DMS53 treated with DMSO at 0.1 percent for 48 hours (cell line): ENCODE data around the gene SHISA2.
A peak's percentile ranks its signal among the peaks of the same experiment; 100 is the strongest.
"Not testable (repeated sequence)": the region's sequence is repeated elsewhere in the genome, so short reads cannot be mapped to it uniquely, and the experiment has no call there.

Experiments
- DNase-seq: peaks from one replicate; lab custom pipeline; 2025; ENCODE audit not compliant: unreplicated experiment; lab: John Stamatoyannopoulos, UW

SHISA2 gene

GRCh38 chr13:26051657-26052311 lies at the start of gene SHISA2:
Gene SHISA2 (minus strand): TSS chr13:26052016. CDS start chr13:26050975, 1,041 bp downstream.
- peak; percentile 21 for DNase-seq

GRCh38 chr13:26095846-26096610 lies 44.2 kb upstream of the SHISA2 start:
- DNase-seq = no peak

DNA sequence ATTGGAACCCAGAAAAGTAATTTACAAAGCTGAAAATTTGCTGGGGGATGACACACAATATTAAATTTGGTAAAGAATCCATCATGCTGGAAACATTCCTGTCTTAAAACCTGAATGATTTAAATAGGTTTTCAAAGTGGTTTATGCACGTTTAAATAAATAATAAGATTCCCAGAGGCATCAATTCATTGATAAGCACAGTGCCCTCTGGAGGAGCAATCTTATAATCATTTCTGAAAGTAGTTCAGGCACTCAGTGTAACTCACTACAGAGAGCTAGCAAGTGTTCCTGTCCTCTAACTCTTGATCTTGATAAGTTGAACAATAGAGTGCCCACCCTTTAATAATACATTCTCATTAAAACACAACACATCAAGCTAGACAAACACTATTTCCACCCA lies 43.5 kb upstream of the SHISA2 start:
- no peak for DNase-seq

- DNase-seq = not testable (repeated sequence)
Measured at GRCh38 chr13:26076821-26077220, 25.0 kb upstream of the SHISA2 start.

GRCh38 chr13:26075498-26075897 lies 23.7 kb upstream of the SHISA2 start:
- DNase-seq = no peak

DNA sequence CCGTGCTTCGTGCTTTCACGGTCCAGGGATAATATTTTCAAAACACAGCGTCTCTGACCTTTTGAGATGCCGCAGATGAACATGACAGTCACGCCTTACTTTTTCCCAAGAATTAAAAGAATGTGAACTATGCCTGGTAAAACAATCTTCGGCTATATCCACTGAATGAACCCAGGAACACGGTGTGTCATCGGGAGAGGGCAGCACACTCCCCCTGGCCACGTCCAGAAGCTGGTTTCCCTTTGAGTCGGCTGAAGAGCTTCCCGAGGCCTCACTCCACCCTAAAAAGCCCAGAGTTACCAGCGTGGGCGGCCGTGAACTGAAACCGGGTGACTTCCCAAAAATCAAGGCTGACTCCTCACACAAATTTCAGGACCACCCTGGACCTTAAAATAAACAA lies 22.9 kb upstream of the SHISA2 start:
- DNase-seq = no peak

DNA sequence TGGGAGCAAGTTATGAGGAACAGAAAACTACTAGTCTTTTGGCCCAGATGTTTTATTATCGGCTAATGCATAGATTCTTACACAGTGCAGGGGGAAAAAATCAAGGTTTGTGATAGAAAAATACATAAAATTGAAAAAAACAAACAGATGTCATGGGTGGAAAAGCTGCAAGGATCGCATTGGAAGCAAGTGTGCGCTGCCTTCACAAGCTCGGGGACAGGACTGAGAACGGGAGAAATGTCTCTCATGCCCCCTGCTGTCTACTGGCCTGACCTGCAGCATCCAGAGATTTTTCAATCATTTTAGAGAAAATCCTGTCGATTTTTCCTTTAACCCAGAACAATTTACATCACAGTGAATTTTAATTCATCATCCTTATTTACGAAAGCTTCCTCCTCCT lies 20.5 kb upstream of the SHISA2 start:
- DNase-seq = not testable (repeated sequence)

- DNase-seq = no peak
Measured at GRCh38 chr13:26071691-26072090, 19.9 kb upstream of the SHISA2 start.

GRCh38 chr13:26069642-26070041 lies 17.8 kb upstream of the SHISA2 start:
- DNase-seq = not testable (repeated sequence)

- not testable (repeated sequence) for DNase-seq
Measured at GRCh38 chr13:26068372-26068771, 16.6 kb upstream of the SHISA2 start.

DNA sequence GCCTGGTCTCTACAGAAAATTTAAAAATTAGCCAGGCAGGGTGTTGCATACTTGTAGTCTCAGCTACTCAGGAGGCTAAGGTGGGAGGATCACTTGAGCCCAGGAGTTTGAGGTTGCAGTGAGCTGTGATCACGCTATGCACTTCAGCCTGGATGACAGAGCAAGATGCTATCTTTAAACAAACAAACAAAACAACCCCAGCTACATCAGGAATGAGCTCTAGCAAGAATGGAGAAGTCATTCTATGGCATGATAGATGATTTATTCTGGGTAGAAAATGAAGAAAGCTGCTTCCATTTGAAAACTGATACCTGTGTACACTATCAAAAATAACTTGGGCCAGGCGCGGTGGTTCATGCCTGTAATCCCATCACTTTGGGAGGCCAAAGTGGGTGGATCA lies 15.8 kb upstream of the SHISA2 start:
- DNase-seq = no peak

GRCh38 chr13:26066492-26066891 lies 14.7 kb upstream of the SHISA2 start:
- DNase-seq = not testable (repeated sequence)

DNA sequence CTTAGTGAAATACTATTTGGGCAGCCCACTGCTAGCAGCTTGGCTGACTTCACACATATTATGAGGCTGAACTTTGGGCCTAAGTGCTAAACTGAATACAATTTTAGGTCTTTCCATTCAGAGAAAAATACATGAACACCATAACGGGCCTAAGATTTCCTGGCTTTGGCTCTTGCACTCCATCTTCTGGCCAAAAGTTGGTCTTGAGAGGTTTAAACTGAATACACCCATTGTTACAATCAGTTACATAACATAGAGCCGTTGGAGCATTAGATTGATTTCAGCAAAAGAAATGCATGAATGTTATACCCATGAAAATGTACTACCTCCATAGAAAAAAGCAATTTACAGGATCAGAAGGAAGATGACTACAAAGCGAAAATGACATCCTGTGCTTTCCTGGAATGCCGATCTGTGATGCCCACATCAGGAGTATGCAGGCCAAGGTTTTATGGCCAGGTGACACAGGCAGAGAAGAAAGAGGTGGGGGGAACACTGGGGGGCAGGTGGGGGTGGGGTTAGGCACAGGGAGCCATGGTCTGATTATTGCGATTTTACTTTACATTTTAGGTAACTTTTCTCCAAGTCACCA lies 11.1 kb upstream of the SHISA2 start:
- DNase-seq = peak; percentile 46

DNA sequence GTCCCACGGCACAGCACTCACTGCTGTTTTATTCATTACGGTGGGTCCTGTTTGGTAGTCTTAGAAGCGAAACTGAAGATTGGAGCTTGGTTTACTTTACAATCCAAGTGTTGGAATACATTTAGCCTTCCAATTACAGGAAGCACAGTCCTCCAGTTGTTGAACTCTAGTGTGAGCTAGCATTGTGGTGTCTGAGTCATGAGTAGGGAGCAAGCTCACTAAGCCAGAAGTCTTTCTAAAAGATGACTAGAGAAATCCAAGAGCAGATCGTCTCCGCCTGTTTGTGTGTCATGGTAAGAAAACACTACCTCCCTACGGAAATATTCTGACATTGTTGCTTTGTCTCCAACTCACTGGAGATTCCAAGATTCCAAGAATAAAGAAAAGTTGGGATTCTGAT lies 10.1 kb upstream of the SHISA2 start:
- no peak for DNase-seq

- no peak for DNase-seq
Measured at GRCh38 chr13:26061256-26061655, 9.4 kb upstream of the SHISA2 start.

GRCh38 chr13:26060357-26060756 lies 8.5 kb upstream of the SHISA2 start:
- DNase-seq = no peak

- DNase-seq = no peak
Measured at GRCh38 chr13:26058704-26059103, 6.9 kb upstream of the SHISA2 start.

GRCh38 chr13:26054896-26055295 lies 3.1 kb upstream of the SHISA2 start:
- DNase-seq = no peak

GRCh38 chr13:26053418-26053980 lies 1.7 kb upstream of the SHISA2 start:
- no peak for DNase-seq

DNA sequence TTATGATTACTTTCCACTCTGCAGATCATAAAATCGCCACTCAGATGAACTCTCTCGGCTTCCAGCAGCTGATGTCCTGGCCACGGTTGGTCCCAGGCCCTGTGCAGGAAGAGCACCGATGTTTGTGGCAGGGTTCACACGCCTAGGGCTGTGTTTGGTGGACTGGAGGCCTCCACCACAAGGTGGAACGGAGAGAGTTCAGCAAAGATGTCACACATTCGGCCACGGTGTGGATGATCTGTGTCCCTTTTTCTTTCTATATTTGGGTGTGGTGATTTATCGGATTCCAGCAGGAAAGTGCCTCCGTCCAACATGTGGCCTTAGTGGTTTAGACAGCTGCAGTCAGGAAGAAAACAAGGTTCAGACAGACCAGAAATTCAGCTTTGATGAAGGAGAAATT lies 521 bp upstream of the SHISA2 start:
- no peak for DNase-seq

GRCh38 chr13:26051231-26051656 lies 572 bp downstream of the SHISA2 start:
- no peak for DNase-seq
